ENCODE data around the gene CNTNAP2.
"Not testable (repeated sequence)": the region's sequence is repeated elsewhere in the genome, so short reads cannot be mapped to it uniquely, and the experiment has no call there.

Gene CNTNAP2

GRCh38 chr7:147570390-147570789, 1453.8 kb downstream of the CNTNAP2 start:
- DNase-seq (ENCODE audit: low read depth): no peak

- no peak for DNase-seq (ENCODE audit: low read depth)
These were observed 1455.0 kb downstream of the CNTNAP2 start for GRCh38 chr7:147571436-147572185.

GRCh38 chr7:147578196-147578595, 1461.6 kb downstream of the CNTNAP2 start:
- peak; percentile 10 for DNase-seq (ENCODE audit: low read depth)

GRCh38 chr7:147579148-147579547, 1462.5 kb downstream of the CNTNAP2 start:
- no peak for DNase-seq (ENCODE audit: low read depth)

GRCh38 chr7:147584771-147585193, 1468.2 kb downstream of the CNTNAP2 start:
- no peak for DNase-seq (ENCODE audit: low read depth)

- no peak for DNase-seq (ENCODE audit: low read depth)
These were observed 1469.5 kb downstream of the CNTNAP2 start for GRCh38 chr7:147586110-147586509.

- no peak for DNase-seq (ENCODE audit: low read depth)
These were observed 1469.9 kb downstream of the CNTNAP2 start for GRCh38 chr7:147586526-147586925.

GRCh38 chr7:147593271-147594057, 1476.9 kb downstream of the CNTNAP2 start:
- no peak for DNase-seq (ENCODE audit: low read depth)

- DNase-seq (ENCODE audit: low read depth): no peak
These were observed 1478.4 kb downstream of the CNTNAP2 start for GRCh38 chr7:147595042-147595441.

- DNase-seq (ENCODE audit: low read depth): not testable (repeated sequence)
These were observed 1482.1 kb downstream of the CNTNAP2 start for GRCh38 chr7:147598687-147599086.

- no peak for DNase-seq (ENCODE audit: low read depth)
These were observed 1488.7 kb downstream of the CNTNAP2 start for GRCh38 chr7:147605323-147605722.

- DNase-seq (ENCODE audit: low read depth): no peak
These were observed 1490.7 kb downstream of the CNTNAP2 start for GRCh38 chr7:147607157-147607800.

GRCh38 chr7:147611431-147611830, 1494.8 kb downstream of the CNTNAP2 start:
- DNase-seq (ENCODE audit: low read depth): no peak

GRCh38 chr7:147635288-147635687, 1518.7 kb downstream of the CNTNAP2 start:
- DNase-seq (ENCODE audit: low read depth): no peak

- no peak for DNase-seq (ENCODE audit: low read depth)
These were observed 1520.0 kb downstream of the CNTNAP2 start for GRCh38 chr7:147636553-147636952.

GRCh38 chr7:147638566-147638965, 1522.0 kb downstream of the CNTNAP2 start:
- DNase-seq (ENCODE audit: low read depth): no peak

GRCh38 chr7:147639037-147639436, 1522.4 kb downstream of the CNTNAP2 start:
- no peak for DNase-seq (ENCODE audit: low read depth)

- DNase-seq (ENCODE audit: low read depth): no peak
These were observed 1523.2 kb downstream of the CNTNAP2 start for GRCh38 chr7:147639751-147640150.

GRCh38 chr7:147640821-147641220, 1524.2 kb downstream of the CNTNAP2 start:
- no peak for DNase-seq (ENCODE audit: low read depth)

GRCh38 chr7:147646568-147646967, 1530.0 kb downstream of the CNTNAP2 start:
- no peak for DNase-seq (ENCODE audit: low read depth)

GRCh38 chr7:147650991-147651390, 1534.4 kb downstream of the CNTNAP2 start:
- DNase-seq (ENCODE audit: low read depth): no peak

GRCh38 chr7:147651601-147652000, 1535.0 kb downstream of the CNTNAP2 start:
- no peak for DNase-seq (ENCODE audit: low read depth)

GRCh38 chr7:147653456-147653855, 1536.9 kb downstream of the CNTNAP2 start:
- no peak for DNase-seq (ENCODE audit: low read depth)

Measured in stromal cell of bone marrow (primary cell).